SK-N-SH (cell line): ENCODE data around the gene OGFR. TPM values are rescaled to one million over a fixed set of nuclear protein-coding genes. Genes with fewer than 3 reads are reported as not detected.

Source experiments
- CTCF ChIA-PET: fragments of 300-600, 350-600 bp; formaldehyde crosslinking; extraction: SDS; loops from one replicate; lab custom pipeline; 2021; lab: Yijun Ruan, JAX
- POLR2A ChIA-PET: fragments of 350-600 bp; sonication (Branson Sonifier 250); formaldehyde crosslinking; extraction: SDS; loops from one replicate; lab custom pipeline; 2020; ENCODE audit warnings: antibody characterized with exemption, inconsistent platforms; lab: Yijun Ruan, JAX
- DNase-seq: peaks from one replicate; pipeline ENCODE4 v3.0.0; 2012
- H2AFZ ChIP-seq: fragments of 200-600 bp; sonication (generic); 2 replicates; pipeline ENCODE4 v1.8.1; 2016; ENCODE audit warnings: antibody characterized with exemption, mild to moderate bottlenecking, low read depth
- H3F3A ChIP-seq: fragments of 200-600 bp; sonication (generic); replicated peaks from 2 replicates; pipeline ENCODE3; 2016; ENCODE audit warnings: antibody characterized with exemption, mild to moderate bottlenecking; ENCODE audit not compliant: insufficient read depth
- H3K27ac ChIP-seq, 2 experiments: fragments of 200-500 bp in 1 of 2; fragments of 200-600 bp in 1 of 2; sonication (Bioruptor generic) in 1 of 2; sonication (generic), shearing (Covaris generic) in 1 of 2; 2 replicates each; pipeline versions ENCODE4 v1.5.1 to v1.6.1; 2014 to 2016; ENCODE audit warnings: low read depth in 2 of 2, inconsistent platforms in 1 of 2, low read length in 1 of 2, mild to moderate bottlenecking in 1 of 2, mixed read lengths in 1 of 2
- H3K27me3 ChIP-seq: fragments of 200-600 bp; sonication (generic), shearing (Covaris generic); 2 replicates; pipeline ENCODE4 v1.6.1; 2016; ENCODE audit warnings: mixed run types; ENCODE audit not compliant: insufficient read depth
- H3K36me3 ChIP-seq, 2 experiments: fragments of 200-500 bp in 1 of 2; fragments of 200-600 bp in 1 of 2; sonication (Bioruptor generic) in 1 of 2; sonication (generic) in 1 of 2; replicated peaks in 1 of 2; 2 replicates each; pipeline versions ENCODE3 to v1.5.1; 2014 to 2016; ENCODE audit warnings: low read length in 1 of 2, mild to moderate bottlenecking in 1 of 2; ENCODE audit not compliant: insufficient read depth in 2 of 2, control insufficient read depth in 1 of 2
- H3K4me1 ChIP-seq, 2 experiments: fragments of 200-500 bp in 1 of 2; fragments of 200-600 bp in 1 of 2; sonication (Bioruptor generic) in 1 of 2; sonication (generic), shearing (Covaris generic) in 1 of 2; 2 replicates each; pipeline versions ENCODE4 v1.5.1 to v1.6.1; 2014 to 2016; ENCODE audit warnings: low read depth in 1 of 2, low read length in 1 of 2, mixed run types in 1 of 2; ENCODE audit not compliant: insufficient read depth in 2 of 2, control insufficient read depth in 1 of 2
- H3K4me2 ChIP-seq: fragments of 200-600 bp; sonication (generic), shearing (Covaris generic); 2 replicates; pipeline ENCODE4 v1.6.1; 2017; ENCODE audit warnings: mixed run types
- H3K4me3 ChIP-seq, 2 experiments: fragments of 200-500 bp in 1 of 2; fragments of 200-600 bp in 1 of 2; sonication (Bioruptor generic) in 1 of 2; sonication (generic), shearing (Covaris generic) in 1 of 2; 2 replicates each; pipeline versions ENCODE4 v1.5.1 to v1.8.1; 2014 to 2016; ENCODE audit warnings: low read depth in 2 of 2, inconsistent platforms in 1 of 2, low read length in 1 of 2, mild to moderate bottlenecking in 1 of 2, mixed read lengths in 1 of 2, moderate library complexity in 1 of 2
- H3K79me2 ChIP-seq: fragments of 200-600 bp; sonication (generic); 2 replicates; pipeline ENCODE4 v1.8.1; 2017; ENCODE audit warnings: mild to moderate bottlenecking; ENCODE audit not compliant: insufficient read depth
- H3K9ac ChIP-seq: fragments of 200-600 bp; sonication (generic); 2 replicates; pipeline ENCODE4 v1.6.1; 2017; ENCODE audit warnings: mixed run types
- H3K9me2 ChIP-seq: fragments of 200-600 bp; sonication (generic); 2 replicates; pipeline ENCODE4 v1.6.1; 2017; ENCODE audit warnings: mixed run types
- H3K9me3 ChIP-seq: fragments of 200-600 bp; sonication (generic); 2 replicates; pipeline ENCODE4 v1.6.1; 2017; ENCODE audit warnings: mixed run types, mild to moderate bottlenecking, moderate library complexity
- H4K20me1 ChIP-seq: fragments of 200-600 bp; sonication (generic); 2 replicates; pipeline ENCODE4 v1.6.1; 2017; ENCODE audit warnings: mild to moderate bottlenecking, mixed run types; ENCODE audit not compliant: insufficient read depth
- EZH2phosphoT487 ChIP-seq: fragments of 200-600 bp; sonication (generic); IDR thresholded peaks from 2 replicates; pipeline ENCODE4 v1.6.1; 2017; ENCODE audit warnings: low read depth, mixed run types, mild to moderate bottlenecking, antibody characterized with exemption, moderate library complexity, borderline replicate concordance
- FOSL2 ChIP-seq: IDR thresholded peaks from 2 replicates; pipeline ENCODE4 v1.4.0; 2012; ENCODE audit warnings: low read depth, mild to moderate bottlenecking, moderate library complexity, borderline replicate concordance
- FOXM1 ChIP-seq: IDR thresholded peaks from 2 replicates; pipeline ENCODE4 v1.4.0; 2012; ENCODE audit warnings: low read depth, mild to moderate bottlenecking
- JUND ChIP-seq: IDR thresholded peaks from 2 replicates; pipeline ENCODE4 v1.4.0; 2012
- MEF2A ChIP-seq: IDR thresholded peaks from 2 replicates; pipeline ENCODE4 v1.4.0; 2012; ENCODE audit warnings: low read depth, borderline replicate concordance
- MXI1 ChIP-seq: IDR thresholded peaks from 2 replicates; pipeline ENCODE4 v1.6.1; 2012; ENCODE audit warnings: mild to moderate bottlenecking, low read depth, low read length, improper control_type of control experiment
- NFIC ChIP-seq: IDR thresholded peaks from 2 replicates; pipeline ENCODE4 v1.4.0; 2012; ENCODE audit warnings: borderline replicate concordance
- NRF1 ChIP-seq: IDR thresholded peaks from 2 replicates; pipeline ENCODE4 v1.6.1; 2012; ENCODE audit warnings: low read depth, mild to moderate bottlenecking, low read length
- RAD21 ChIP-seq: IDR thresholded peaks from 2 replicates; pipeline ENCODE4 v1.6.1; 2012; ENCODE audit warnings: mild to moderate bottlenecking, low read length
- RFX5 ChIP-seq: IDR thresholded peaks from 2 replicates; pipeline ENCODE4 v1.6.1; 2012; ENCODE audit warnings: mild to moderate bottlenecking, improper control_type of control experiment, low read length
- SIN3A ChIP-seq: IDR thresholded peaks from 2 replicates; pipeline ENCODE4 v1.6.1; 2012; ENCODE audit warnings: low read depth, mild to moderate bottlenecking, low read length, moderate library complexity, borderline replicate concordance
- SMC3 ChIP-seq: IDR thresholded peaks from 2 replicates; pipeline ENCODE4 v1.6.1; 2012; ENCODE audit warnings: low read depth, low read length, improper control_type of control experiment
- TAF1 ChIP-seq: IDR thresholded peaks from 2 replicates; pipeline ENCODE4 v1.6.1; 2012; ENCODE audit warnings: low read depth, mild to moderate bottlenecking, low read length, moderate library complexity, borderline replicate concordance
- USF1 ChIP-seq: IDR thresholded peaks from 2 replicates; pipeline ENCODE4 v1.4.0; 2012; ENCODE audit warnings: low read depth, borderline replicate concordance
- USF2 ChIP-seq: fragments of 150-350 bp; IDR thresholded peaks from 2 replicates; pipeline ENCODE4 v1.6.1; 2017; ENCODE audit warnings: antibody characterized with exemption, low read length, low read depth, borderline replicate concordance
- YY1 ChIP-seq: IDR thresholded peaks from 2 replicates; pipeline ENCODE4 v1.4.0; 2012; ENCODE audit warnings: low read depth, mild to moderate bottlenecking
- WGBS: methylation state at CpG from one replicate; pipeline ENCODE4 v1.1.6; 2017; ENCODE audit warnings: low lambda C conversion rate; 5-methylcytosine and 5-hydroxymethylcytosine counted together
- polyA plus RNA-seq, 3 experiments: library from polyadenylated mRNA; depleted of rRNA; stranded (reverse); fragments of >200 nt; gene quantifications; 2 replicates each; pipeline ENCODE4 v1.2.3, GENCODE V29; 2012
- TF ChIP-seq, protein P1 (sequence below): IDR thresholded peaks from 2 replicates; pipeline ENCODE4; 2012
- TF ChIP-seq, protein P2 (sequence below): IDR thresholded peaks from 2 replicates; pipeline ENCODE4 v1.4.0; 2012; ENCODE audit warnings: low read depth
- TF ChIP-seq, protein P3 (sequence below): fragments of 200-600 bp; sonication (generic); IDR thresholded peaks from 2 replicates; pipeline ENCODE4 v1.6.1; 2017; ENCODE audit warnings: antibody characterized with exemption, mild to moderate bottlenecking, moderate library complexity

The OGFR gene
- polyA plus RNA-seq, 1 of the 3 experiments (the other 2 are of a cell fraction) = 60.8 TPM

GRCh38 chr20:62839261-62839660 is 34.6 kb downstream of the OGFR start:
- no peak for DNase-seq
- no peak overlapping the region for H3K4me2 ChIP-seq
- peaks cover 2 to 6% of the 10 kb centered on the region in 2 experiments for H3K36me3 ChIP-seq
- WGBS = 95% methylated on average over 8 of the region's 8 CpGs
- TF ChIP-seq EZH2phosphoT487 (no peak), JUND (no peak), RFX5 (no peak), TAF1 (no peak), SIN3A (no peak), USF1 (no peak), USF2 (no peak), NFIC (no peak), NRF1 (no peak), MXI1 (no peak), YY1 (no peak), FOSL2 (no peak), FOXM1 (no peak), MEF2A (no peak), RAD21 (no peak)
- TF ChIP-seq, protein P1, sequence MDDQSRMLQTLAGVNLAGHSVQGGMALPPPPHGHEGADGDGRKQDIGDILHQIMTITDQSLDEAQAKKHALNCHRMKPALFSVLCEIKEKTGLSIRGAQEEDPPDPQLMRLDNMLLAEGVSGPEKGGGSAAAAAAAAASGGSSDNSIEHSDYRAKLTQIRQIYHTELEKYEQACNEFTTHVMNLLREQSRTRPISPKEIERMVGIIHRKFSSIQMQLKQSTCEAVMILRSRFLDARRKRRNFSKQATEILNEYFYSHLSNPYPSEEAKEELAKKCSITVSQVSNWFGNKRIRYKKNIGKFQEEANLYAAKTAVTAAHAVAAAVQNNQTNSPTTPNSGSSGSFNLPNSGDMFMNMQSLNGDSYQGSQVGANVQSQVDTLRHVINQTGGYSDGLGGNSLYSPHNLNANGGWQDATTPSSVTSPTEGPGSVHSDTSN = no peak
- TF ChIP-seq, protein P2, sequence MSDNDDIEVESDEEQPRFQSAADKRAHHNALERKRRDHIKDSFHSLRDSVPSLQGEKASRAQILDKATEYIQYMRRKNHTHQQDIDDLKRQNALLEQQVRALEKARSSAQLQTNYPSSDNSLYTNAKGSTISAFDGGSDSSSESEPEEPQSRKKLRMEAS = no peak
- no peaks in the 10 kb centered on the region for H3F3A ChIP-seq
- H3K9me2 ChIP-seq = no peaks in the 10 kb centered on the region
- H3K27me3 ChIP-seq = no peaks in the 10 kb centered on the region
- H3K4me1 ChIP-seq = peaks cover 0 to 8% of the 10 kb centered on the region in 2 experiments; a peak in 1 of 4 replicates
- ChIA-PET CTCF (interaction anchor here (0.6 to 1.4 kb wide), 3 partner anchors 16 to 339 kb away, joined by 3 to 4 read pairs (median 3); no protein-coding TSS in a partner anchor), POLR2A (no interaction called here)
- no peak overlapping the region for H3K4me3 ChIP-seq
- H3K9ac ChIP-seq = no peak overlapping the region
- no peaks in the 10 kb centered on the region for H3K9me3 ChIP-seq
- no peak overlapping the region for H2AFZ ChIP-seq
- no peaks in the 10 kb centered on the region for H4K20me1 ChIP-seq
- no peaks in the 10 kb centered on the region for H3K79me2 ChIP-seq
- H3K27ac ChIP-seq = no peak overlapping the region

- Histone ChIP-seq H3K4me2 (no peak overlapping the region), H3K9ac (no peak overlapping the region), H3K9me3 (no peaks in the 10 kb centered on the region), H3K4me1 (peaks cover 0 to 8% of the 10 kb centered on the region in 2 experiments; a peak in 1 of 4 replicates), H3K27ac (no peak overlapping the region), H3K27me3 (no peaks in the 10 kb centered on the region), H4K20me1 (no peaks in the 10 kb centered on the region), H3K9me2 (no peaks in the 10 kb centered on the region), H2AFZ (no peak overlapping the region), H3F3A (no peaks in the 10 kb centered on the region), H3K36me3 (peaks cover 2 to 12% of the 10 kb centered on the region in 2 experiments), H3K79me2 (no peaks in the 10 kb centered on the region), H3K4me3 (no peak overlapping the region)
- ChIA-PET CTCF (no interaction called here), POLR2A (no interaction called here)
- WGBS = 82% methylated on average over 6 of the region's 11 CpGs
- no peak for DNase-seq
- no peak for TF ChIP-seq FOXM1
- no peak for TF ChIP-seq MXI1
- TF ChIP-seq SMC3 = no peak
- no peak for TF ChIP-seq MEF2A
- no peak for TF ChIP-seq NRF1
- TF ChIP-seq EZH2phosphoT487 = no peak
- no peak for TF ChIP-seq USF1
- TF ChIP-seq, protein P3, sequence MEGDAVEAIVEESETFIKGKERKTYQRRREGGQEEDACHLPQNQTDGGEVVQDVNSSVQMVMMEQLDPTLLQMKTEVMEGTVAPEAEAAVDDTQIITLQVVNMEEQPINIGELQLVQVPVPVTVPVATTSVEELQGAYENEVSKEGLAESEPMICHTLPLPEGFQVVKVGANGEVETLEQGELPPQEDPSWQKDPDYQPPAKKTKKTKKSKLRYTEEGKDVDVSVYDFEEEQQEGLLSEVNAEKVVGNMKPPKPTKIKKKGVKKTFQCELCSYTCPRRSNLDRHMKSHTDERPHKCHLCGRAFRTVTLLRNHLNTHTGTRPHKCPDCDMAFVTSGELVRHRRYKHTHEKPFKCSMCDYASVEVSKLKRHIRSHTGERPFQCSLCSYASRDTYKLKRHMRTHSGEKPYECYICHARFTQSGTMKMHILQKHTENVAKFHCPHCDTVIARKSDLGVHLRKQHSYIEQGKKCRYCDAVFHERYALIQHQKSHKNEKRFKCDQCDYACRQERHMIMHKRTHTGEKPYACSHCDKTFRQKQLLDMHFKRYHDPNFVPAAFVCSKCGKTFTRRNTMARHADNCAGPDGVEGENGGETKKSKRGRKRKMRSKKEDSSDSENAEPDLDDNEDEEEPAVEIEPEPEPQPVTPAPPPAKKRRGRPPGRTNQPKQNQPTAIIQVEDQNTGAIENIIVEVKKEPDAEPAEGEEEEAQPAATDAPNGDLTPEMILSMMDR = no peak
- TF ChIP-seq, protein P1 = no peak
Measured at GRCh38 chr20:62839816-62840215, 35.2 kb downstream of the OGFR start.
